Measurements from ENCODE around the gene HS2ST1. TPM values are rescaled to one million over a fixed set of nuclear protein-coding genes. Genes with fewer than 3 reads are reported as not detected.

Gene HS2ST1
- total and polyA plus RNA-seq, 2 experiments from 2014 or later: 6.7 to 17.1 TPM

- TF ChIP-seq ZNF462 (CRISPR knock-in tag; IDR thresholded peaks at IDR 0.05) (no peak), REST (IDR thresholded peaks at IDR 0.05; ENCODE audit: unreplicated experiment) (no peak)
These were observed 139.0 kb downstream of the HS2ST1 start (continued) for GRCh38 chr1:87053446-87053845.

- H3K36me3 ChIP-seq (ENCODE audit: insufficient read depth): no peaks in the 10 kb centered on the region
- no peaks in the 10 kb centered on the region for H3K27me3 ChIP-seq (ENCODE audit: insufficient read depth)
- H3K4me1 Mint-ChIP-seq: peaks cover 4% of the 10 kb centered on the region; the same call in 2 of the 3 replicates
- H4K20me1 ChIP-seq (replicated peaks; ENCODE audit: insufficient read depth): no peaks in the 10 kb centered on the region
- H3K27ac Mint-ChIP-seq: no peak overlapping the region
- no peaks in the 10 kb centered on the region for H3K27me3 Mint-ChIP-seq (ENCODE audit: insufficient read depth, low read depth, poor library complexity)
- H3K27ac ChIP-seq (ENCODE audit: low read depth): no peak overlapping the region
- no peak overlapping the region for H2AFZ ChIP-seq
- H3F3A ChIP-seq (replicated peaks; ENCODE audit: low read depth): no peaks in the 10 kb centered on the region
- peaks cover 4% of the 10 kb centered on the region; the same call in 1 of the 2 replicates for H3K4me1 ChIP-seq (ENCODE audit: insufficient read depth)
- TF ChIP-seq POLR2AphosphoS5 (IDR thresholded peaks at IDR 0.05; ENCODE audit: low read depth) (no peak), ETS1 (IDR thresholded peaks at IDR 0.05) (no peak), EZH2 (IDR thresholded peaks at IDR 0.05; ENCODE audit: low read depth, unreplicated experiment) (no peak), CREB1 (CRISPR knock-in tag; IDR thresholded peaks at IDR 0.05; ENCODE audit: low read depth) (no peak), REST (IDR thresholded peaks at IDR 0.05; ENCODE audit: unreplicated experiment) (no peak), STAT1 (IDR thresholded peaks at IDR 0.05; ENCODE audit: unreplicated experiment) (no peak)
- H3K9me2 ChIP-seq (ENCODE audit: insufficient read depth): no peaks in the 10 kb centered on the region
- no peak for DNase-seq (ENCODE audit: low spot score)
- H3K9me3 Mint-ChIP-seq: no peaks in the 10 kb centered on the region
- H3K79me2 ChIP-seq (replicated peaks; ENCODE audit: insufficient read depth): peaks cover 79% of the 10 kb centered on the region
- no peak overlapping the region for H3K4me2 ChIP-seq
- H3K4me3 ChIP-seq: no peak overlapping the region
- H3K36me3 Mint-ChIP-seq (ENCODE audit: low read depth): no peaks in the 10 kb centered on the region
- H3K4me3 Mint-ChIP-seq: no peak overlapping the region
- no peak for ATAC-seq
These were observed 142.5 kb downstream of the HS2ST1 start for GRCh38 chr1:87056974-87057373.
